K562 (cell line): ENCODE results near the gene ZG16B. TPM values are rescaled to one million over a fixed set of nuclear protein-coding genes. Genes with fewer than 3 reads are reported as not detected.
A peak's percentile ranks its signal among the peaks of the same experiment; 100 is the strongest.

Experiments
- ATAC-seq: fragments of 200-7000 bp; cut with Tn5 transposase; 3 replicates; pipeline ENCODE4 v1.9.1; 2020; ENCODE audit warnings: moderate library complexity
- BruUV-seq: library from RNA; stranded (reverse); fragments of 400-500 nt; replicated peaks from 2 replicates; lab custom pipeline; 2021; lab: Mats Ljungman, UMichigan
- CTCF ChIA-PET: fragments of 300-600 bp; formaldehyde crosslinking; extraction: SDS; loops from one replicate; lab custom pipeline; 2021; ENCODE audit warnings: low intra/inter-chr PET ratio; lab: Yijun Ruan, JAX
- POLR2A ChIA-PET: fragments of 300-600, 350-650 bp; sonication (Branson Sonifier 250); formaldehyde crosslinking; extraction: SDS; loops from one replicate; lab custom pipeline; 2021; ENCODE audit warnings: antibody characterized with exemption, inconsistent platforms; lab: Yijun Ruan, JAX
- DNase-seq, 4 experiments: peaks; one replicate each; pipeline versions ENCODE4 v3.0.0 to v3.0.0-alpha.2; 2011 to 2018; ENCODE audit warnings: low spot score in 3 of 4, mixed read lengths in 3 of 4; ENCODE audit errors: extremely low read depth in 1 of 4
- FAIRE-seq: peaks from 2 replicates; lab custom pipeline; 2011; peaks lifted over from hg19 to GRCh38; lab: Jason Lieb, UNC
- H2AFZ ChIP-seq: 2 replicates; pipeline ENCODE4 v1.6.0; 2011; ENCODE audit warnings: low read depth, low read length, control low read depth, inconsistent platforms
- H3K27ac ChIP-seq: fragments of 200-600 bp; 3 replicates; pipeline ENCODE4 v1.8.0; 2011; ENCODE audit warnings: low read depth, mild to moderate bottlenecking, control low read depth, inconsistent platforms, low read length, moderate library complexity, mixed read lengths; ENCODE audit errors: extremely low read depth
- H3K27me3 ChIP-seq, 2 experiments: fragments of 300-600 bp in 1 of 2; 2 replicates in 1 of 2; 3 replicates in 1 of 2; pipeline versions ENCODE4 v1.6.0 to v1.8.0; 2011; ENCODE audit warnings: inconsistent platforms in 2 of 2, low read length in 2 of 2, mild to moderate bottlenecking in 1 of 2, mixed read lengths in 1 of 2, moderate library complexity in 1 of 2; ENCODE audit not compliant: control insufficient read depth in 2 of 2, insufficient read depth in 2 of 2
- H3K36me3 ChIP-seq: fragments of 300-600 bp; 3 replicates; pipeline ENCODE4 v1.8.0; 2011; ENCODE audit warnings: mild to moderate bottlenecking, low read length, inconsistent platforms; ENCODE audit not compliant: control insufficient read depth, insufficient read depth
- H3K4me1 ChIP-seq, 2 experiments: fragments of 200-600 bp in 1 of 2; replicated peaks in 1 of 2; 2 replicates in 1 of 2; 3 replicates in 1 of 2; pipeline versions ENCODE4 v1.5.1 to v1.8.0; 2011; ENCODE audit warnings: inconsistent platforms in 2 of 2, low read length in 2 of 2, mild to moderate bottlenecking in 1 of 2, mixed read lengths in 1 of 2, moderate library complexity in 1 of 2; ENCODE audit not compliant: control insufficient read depth in 2 of 2, insufficient read depth in 2 of 2
- H3K4me2 ChIP-seq: 2 replicates; pipeline ENCODE4 v1.6.1; 2011; ENCODE audit warnings: low read length, control low read depth, inconsistent platforms, mixed read lengths; ENCODE audit not compliant: insufficient read depth
- H3K4me3 ChIP-seq: fragments of 200-600 bp; sonication (generic), shearing (Covaris generic); 2 replicates; pipeline ENCODE4 v1.5.1; 2016; ENCODE audit warnings: control low read depth, inconsistent platforms
- H3K79me2 ChIP-seq: fragments of 200-600 bp; 3 replicates; pipeline ENCODE4 v1.8.0; 2011; ENCODE audit warnings: low read length, inconsistent platforms; ENCODE audit not compliant: control insufficient read depth, insufficient read depth
- H3K9ac ChIP-seq, 2 experiments: 2 replicates each; pipeline versions ENCODE4 v1.6.0 to v1.6.1; 2011; ENCODE audit warnings: low read depth in 2 of 2, low read length in 2 of 2, control low read depth in 1 of 2, inconsistent platforms in 1 of 2, mild to moderate bottlenecking in 1 of 2, mixed read lengths in 1 of 2; ENCODE audit not compliant: insufficient read depth in 1 of 2
- H3K9me1 ChIP-seq: one replicate; pipeline ENCODE4 v1.6.0; 2011; ENCODE audit warnings: inconsistent platforms, mild to moderate bottlenecking, low read length, moderate library complexity; ENCODE audit not compliant: control insufficient read depth, insufficient read depth
- H3K9me3 ChIP-seq: replicated peaks from 2 replicates; pipeline ENCODE4 v1.5.1; 2011; ENCODE audit warnings: low read depth, low read length, inconsistent platforms; ENCODE audit not compliant: control insufficient read depth, insufficient read depth
- H4K20me1 ChIP-seq: replicated peaks from 2 replicates; pipeline ENCODE4 v1.6.1; 2011; ENCODE audit warnings: low read length, inconsistent platforms, mixed read lengths; ENCODE audit not compliant: control insufficient read depth, insufficient read depth
- BDP1 ChIP-seq: IDR thresholded peaks from 3 replicates; pipeline ENCODE4 v1.6.1; 2011; ENCODE audit not compliant: insufficient read length, insufficient read depth
- DDX20 ChIP-seq: fragments of 450-650 bp; IDR thresholded peaks from 2 replicates; pipeline ENCODE4 v1.6.1; 2016; ENCODE audit warnings: missing genetic modification characterization, low read depth, mild to moderate bottlenecking, missing compliant biosample characterization, moderate library complexity
- FIP1L1 ChIP-seq: fragments of 200-400 bp; formaldehyde crosslinking; IDR thresholded peaks from 2 replicates; pipeline ENCODE4 v1.6.1; 2018; ENCODE audit warnings: mild to moderate bottlenecking, low read depth, low read length; ENCODE audit not compliant: poor library complexity, severe bottlenecking
- GATA2 ChIP-seq: sonication (generic); formaldehyde crosslinking; IDR thresholded peaks from 2 replicates; pipeline ENCODE4 v1.4.0; 2020; ENCODE audit warnings: mild to moderate bottlenecking, missing genetic modification reagents
- KDM2B ChIP-seq: fragments of 250-450 bp; sonication (Bioruptor Pico); IDR thresholded peaks from 2 replicates; pipeline ENCODE4 v1.8.0; 2021; ENCODE audit warnings: mild to moderate bottlenecking, moderate library complexity
- RAD21 ChIP-seq, 2 experiments: fragments of 250-450 bp in 1 of 2; fragments of 450-650 bp in 1 of 2; sonication (Bioruptor Pico) in 1 of 2; formaldehyde crosslinking in 1 of 2; IDR thresholded peaks in 1 of 2; conservative IDR thresholded peaks in 1 of 2; 2 replicates each; pipeline versions ENCODE4 v1.4.0 to v1.8.0; 2020 to 2022; ENCODE audit warnings: mild to moderate bottlenecking in 2 of 2, moderate library complexity in 1 of 2
- RBFOX2 ChIP-seq: fragments of 200-400 bp; formaldehyde crosslinking; IDR thresholded peaks from 2 replicates; pipeline ENCODE4 v1.6.1; 2017; ENCODE audit warnings: low read depth, mild to moderate bottlenecking, low read length, moderate library complexity
- SMARCC2 ChIP-seq: fragments of 450-650 bp; IDR thresholded peaks from 2 replicates; pipeline ENCODE4 v1.6.1; 2017; ENCODE audit warnings: antibody characterized with exemption, moderate library complexity, mild to moderate bottlenecking, low read depth
- SMC3 ChIP-seq: conservative IDR thresholded peaks from 2 replicates; pipeline ENCODE4 v1.6.1; 2011; ENCODE audit warnings: low read depth, low read length, improper control_type of control experiment; ENCODE audit not compliant: insufficient read depth
- TAL1 ChIP-seq: fragments of 450-650 bp; IDR thresholded peaks from 2 replicates; pipeline ENCODE4 v1.6.1; 2016; ENCODE audit warnings: mild to moderate bottlenecking
- TRIM24 ChIP-seq, 2 experiments: fragments of 450-650 bp; IDR thresholded peaks; 2 replicates each; pipeline ENCODE4 v1.6.1; 2016
- U2AF2 ChIP-seq: fragments of 200-400 bp; formaldehyde crosslinking; optimal IDR thresholded peaks from 2 replicates; pipeline ENCODE3; 2017; ENCODE audit warnings: low read depth, mild to moderate bottlenecking, low read length
- ZNF165 ChIP-seq: fragments of 250-450 bp; sonication (Bioruptor Pico); IDR thresholded peaks from 2 replicates; pipeline ENCODE4 v1.4.0; 2020; ENCODE audit warnings: borderline replicate concordance
- WGBS: fragments of 100-300 bp; shearing (Covaris generic); methylation state at CpG from one replicate; pipeline ENCODE4 v1.1.6; 2016; ENCODE audit warnings: low coverage, mixed read lengths; ENCODE audit not compliant: insufficient coverage; ENCODE audit errors: missing lambda C conversion rate; 5-methylcytosine and 5-hydroxymethylcytosine counted together
- in situ Hi-C: fragments of 300-500 bp; cut with MboI; formaldehyde crosslinking; loops from 4 replicates; pipeline ENCODE4 v1.15.0; 2018; ENCODE audit warnings: inconsistent platforms, mixed read lengths
- intact Hi-C: fragments of 100-400 bp; cut with micrococcal nuclease; formaldehyde crosslinking; loops from 2 replicates; pipeline ENCODE4 v1.14.2; 2022
- polyA plus RNA-seq, 8 experiments: library from polyadenylated mRNA; depleted of rRNA in 4 of 8; stranded (reverse) in 5 of 8; unstranded in 3 of 8; fragments of >200 nt; fragmentation: Nextera tagmentation in 2 of 8; fragmentation: Illumina TruSeq in 1 of 8; extraction: Ambion mirVana in 2 of 8; extraction: Trizol in 1 of 8; gene quantifications; 2 replicates each; pipeline versions ENCODE4 v1.2.1 to v1.2.3, GENCODE V29; 2011 to 2014; ENCODE audit warnings: inconsistent platforms in 1 of 8, missing spikeins in 1 of 8
- total RNA-seq, 7 experiments: library from RNA; depleted of rRNA in 6 of 7; stranded (reverse); fragments of >200 nt in 6 of 7; fragmentation: Illumina TruSeq in 2 of 7; extraction: Trizol in 2 of 7; gene quantifications; 2 replicates each; pipeline versions ENCODE4 v1.2.1 to v1.2.3, GENCODE V29; 2011 to 2021; ENCODE audit warnings: low replicate concordance in 1 of 7
- TF ChIP-seq, protein P1 (sequence below): sonication (generic); formaldehyde crosslinking; IDR thresholded peaks from 2 replicates; pipeline ENCODE4 v1.5.0; 2020; ENCODE audit warnings: missing genetic modification reagents
- TF ChIP-seq, protein P2 (sequence below): sonication (generic); formaldehyde crosslinking; IDR thresholded peaks from 2 replicates; pipeline ENCODE4 v1.8.1; 2023; ENCODE audit warnings: mild to moderate bottlenecking, missing genetic modification reagents
- TF ChIP-seq, protein P3 (sequence below): fragments of 250-450 bp; sonication (Bioruptor Pico); IDR thresholded peaks from 2 replicates; pipeline ENCODE4 v1.5.0; 2020; ENCODE audit warnings: mild to moderate bottlenecking, borderline replicate concordance

Gene ZG16B
- total and polyA plus RNA-seq, 9 of the 15 experiments (the other 6 are each of a cell fraction or from before 2014, with no cell fraction given) = 0.25 to 0.43 (median 0.34) TPM; not detected in 5

DNA sequence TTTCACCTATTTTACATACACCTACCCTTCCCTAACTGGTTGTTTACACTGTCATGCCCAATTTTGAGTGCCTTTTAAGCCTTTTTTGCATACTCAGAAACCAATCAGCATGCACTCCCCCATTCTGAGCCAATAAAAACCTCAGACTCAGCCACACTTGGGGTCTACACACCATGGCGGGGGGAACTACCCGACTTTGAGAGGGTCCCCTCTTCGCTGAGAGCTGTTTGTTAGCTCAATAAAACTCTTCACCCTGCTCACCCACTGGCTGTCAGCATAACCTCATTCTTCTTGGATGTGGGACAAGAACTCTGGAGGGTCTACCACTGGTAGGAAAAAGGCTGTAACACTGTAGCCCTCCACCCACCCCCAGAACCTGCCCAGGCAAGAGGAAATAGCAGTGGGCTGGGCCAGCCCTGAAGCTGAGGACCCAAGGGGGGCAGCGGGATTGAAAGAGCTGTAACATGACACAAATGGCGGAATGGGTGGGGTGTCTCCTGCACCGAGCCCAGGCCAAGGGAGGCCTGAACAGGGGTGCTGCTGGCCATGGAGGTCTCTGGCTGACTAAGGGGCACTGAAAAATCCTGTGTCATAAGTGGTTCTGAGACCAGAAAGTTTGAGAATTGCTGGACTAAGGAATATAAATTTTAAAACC is 49.9 kb downstream of the ZG16B start:
- Histone ChIP-seq H3K9me1 (no peaks in the 10 kb centered on the region), H3K4me2 (no peak overlapping the region), H3K27me3 (no peaks in the 10 kb centered on the region), H3K9ac (no peak overlapping the region), H3K9me3 (peaks cover 6% of the 10 kb centered on the region), H3K79me2 (peaks cover 6% of the 10 kb centered on the region; the same call in 2 of the 3 replicates), H3K27ac (no peak overlapping the region), H3K4me1 (peaks cover 0 to 29% of the 10 kb centered on the region in 2 experiments; a peak in 3 of 5 replicates), H2AFZ (no peak overlapping the region), H3K4me3 (no peak overlapping the region), H4K20me1 (no peaks in the 10 kb centered on the region), H3K36me3 (no peaks in the 10 kb centered on the region)
- intact Hi-C loops = no loop called here
- in situ Hi-C loops = no loop called here
- FAIRE-seq (no peak), DNase-seq (no peak), ATAC-seq (no peak)
- POLR2A ChIA-PET = interaction anchor here (0.6 to 1.6 kb wide), 3 partner anchors 11 to 27 kb away, joined by 3 to 5 read pairs (median 3); no protein-coding TSS in a partner anchor
- WGBS = 41% methylated on average over 6 of the region's 6 CpGs
- CTCF ChIA-PET = no interaction called here
- BruUV-seq = no TSS peak
- TF ChIP-seq SMC3 = no peak
- TF ChIP-seq U2AF2 = no peak
- TF ChIP-seq, protein P1, sequence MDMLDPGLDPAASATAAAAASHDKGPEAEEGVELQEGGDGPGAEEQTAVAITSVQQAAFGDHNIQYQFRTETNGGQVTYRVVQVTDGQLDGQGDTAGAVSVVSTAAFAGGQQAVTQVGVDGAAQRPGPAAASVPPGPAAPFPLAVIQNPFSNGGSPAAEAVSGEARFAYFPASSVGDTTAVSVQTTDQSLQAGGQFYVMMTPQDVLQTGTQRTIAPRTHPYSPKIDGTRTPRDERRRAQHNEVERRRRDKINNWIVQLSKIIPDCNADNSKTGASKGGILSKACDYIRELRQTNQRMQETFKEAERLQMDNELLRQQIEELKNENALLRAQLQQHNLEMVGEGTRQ (CRISPR knock-in tag) = no peak
- TF ChIP-seq TAL1 = no peak
- no peak for TF ChIP-seq RBFOX2
- no peak for TF ChIP-seq SMARCC2
- TF ChIP-seq, protein P2, sequence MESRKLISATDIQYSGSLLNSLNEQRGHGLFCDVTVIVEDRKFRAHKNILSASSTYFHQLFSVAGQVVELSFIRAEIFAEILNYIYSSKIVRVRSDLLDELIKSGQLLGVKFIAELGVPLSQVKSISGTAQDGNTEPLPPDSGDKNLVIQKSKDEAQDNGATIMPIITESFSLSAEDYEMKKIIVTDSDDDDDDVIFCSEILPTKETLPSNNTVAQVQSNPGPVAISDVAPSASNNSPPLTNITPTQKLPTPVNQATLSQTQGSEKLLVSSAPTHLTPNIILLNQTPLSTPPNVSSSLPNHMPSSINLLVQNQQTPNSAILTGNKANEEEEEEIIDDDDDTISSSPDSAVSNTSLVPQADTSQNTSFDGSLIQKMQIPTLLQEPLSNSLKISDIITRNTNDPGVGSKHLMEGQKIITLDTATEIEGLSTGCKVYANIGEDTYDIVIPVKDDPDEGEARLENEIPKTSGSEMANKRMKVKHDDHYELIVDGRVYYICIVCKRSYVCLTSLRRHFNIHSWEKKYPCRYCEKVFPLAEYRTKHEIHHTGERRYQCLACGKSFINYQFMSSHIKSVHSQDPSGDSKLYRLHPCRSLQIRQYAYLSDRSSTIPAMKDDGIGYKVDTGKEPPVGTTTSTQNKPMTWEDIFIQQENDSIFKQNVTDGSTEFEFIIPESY (CRISPR knock-in tag) = no peak
- TF ChIP-seq GATA2 (CRISPR knock-in tag) = no peak
- TF ChIP-seq ZNF165 (CRISPR knock-in tag) = no peak
- TF ChIP-seq BDP1 = no peak
- TF ChIP-seq RAD21 (CRISPR knock-in tag; conservative IDR thresholded peaks at IDR 0.05 in 1 of 2, IDR thresholded peaks at IDR 0.05 in 1 of 2) = no peak
- TF ChIP-seq FIP1L1 = no peak
- TF ChIP-seq, protein P3, sequence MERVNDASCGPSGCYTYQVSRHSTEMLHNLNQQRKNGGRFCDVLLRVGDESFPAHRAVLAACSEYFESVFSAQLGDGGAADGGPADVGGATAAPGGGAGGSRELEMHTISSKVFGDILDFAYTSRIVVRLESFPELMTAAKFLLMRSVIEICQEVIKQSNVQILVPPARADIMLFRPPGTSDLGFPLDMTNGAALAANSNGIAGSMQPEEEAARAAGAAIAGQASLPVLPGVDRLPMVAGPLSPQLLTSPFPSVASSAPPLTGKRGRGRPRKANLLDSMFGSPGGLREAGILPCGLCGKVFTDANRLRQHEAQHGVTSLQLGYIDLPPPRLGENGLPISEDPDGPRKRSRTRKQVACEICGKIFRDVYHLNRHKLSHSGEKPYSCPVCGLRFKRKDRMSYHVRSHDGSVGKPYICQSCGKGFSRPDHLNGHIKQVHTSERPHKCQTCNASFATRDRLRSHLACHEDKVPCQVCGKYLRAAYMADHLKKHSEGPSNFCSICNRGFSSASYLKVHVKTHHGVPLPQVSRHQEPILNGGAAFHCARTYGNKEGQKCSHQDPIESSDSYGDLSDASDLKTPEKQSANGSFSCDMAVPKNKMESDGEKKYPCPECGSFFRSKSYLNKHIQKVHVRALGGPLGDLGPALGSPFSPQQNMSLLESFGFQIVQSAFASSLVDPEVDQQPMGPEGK (CRISPR knock-in tag) = no peak
- TF ChIP-seq TRIM24 (IDR thresholded peaks at IDR 0.05) = 0 out of 4 replicates have a peak, but pooled peaks of 1 of the 2 experiments have one; percentile 25
- TF ChIP-seq KDM2B (CRISPR knock-in tag) = no peak
- TF ChIP-seq DDX20 (tag) = no peak
